Choroid plexus epithelial cell (primary cell): ENCODE results near the gene CCSER1.
"Not testable (repeated sequence)": the region's sequence is repeated elsewhere in the genome, so short reads cannot be mapped to it uniquely, and the experiment has no call there.

ENCODE experiments used
- DNase-seq: peaks from one replicate; pipeline ENCODE4 v3.0.0-alpha.2; 2010; ENCODE audit warnings: low read depth
- H3K4me3 ChIP-seq: 2 replicates; pipeline ENCODE4 v1.5.1; 2011; ENCODE audit warnings: low read depth, mild to moderate bottlenecking, control low read depth, low read length, moderate library complexity
- CTCF ChIP-seq: conservative IDR thresholded peaks from 2 replicates; pipeline ENCODE4 v1.5.1; 2011; ENCODE audit warnings: low read depth, mild to moderate bottlenecking, control low read depth, inconsistent platforms, low read length, moderate library complexity

Gene CCSER1

GRCh38 chr4:91600301-91600700 is 1473.1 kb downstream of the CCSER1 start:
- H3K4me3 ChIP-seq: no peak overlapping the region
- TF ChIP-seq CTCF: no peak
- no peak for DNase-seq

GRCh38 chr4:91601401-91601800 is 1474.2 kb downstream of the CCSER1 start:
- DNase-seq: no peak
- no peak overlapping the region for H3K4me3 ChIP-seq
- no peak for TF ChIP-seq CTCF

- no peak overlapping the region for H3K4me3 ChIP-seq
- no peak for DNase-seq
- TF ChIP-seq CTCF: no peak
Observed at GRCh38 chr4:91611782-91612181, 1484.6 kb downstream of the CCSER1 start.

GRCh38 chr4:91620952-91621351 is 1493.8 kb downstream of the CCSER1 start:
- no peak for DNase-seq
- H3K4me3 ChIP-seq: no peak overlapping the region
- no peak for TF ChIP-seq CTCF

- H3K4me3 ChIP-seq: no peak overlapping the region
- no peak for DNase-seq
- no peak for TF ChIP-seq CTCF
Observed at GRCh38 chr4:91621446-91621845, 1494.3 kb downstream of the CCSER1 start.

GRCh38 chr4:91622925-91623602 is 1495.9 kb downstream of the CCSER1 start:
- TF ChIP-seq CTCF: no peak
- H3K4me3 ChIP-seq: no peak overlapping the region
- DNase-seq: no peak

- not testable (repeated sequence) for H3K4me3 ChIP-seq, DNase-seq
Observed at GRCh38 chr4:91623603-91623967, 1496.4 kb downstream of the CCSER1 start.
